H7 (cell line): ENCODE data around the gene KIAA0753. TPM values are rescaled to one million over a fixed set of nuclear protein-coding genes. Genes with fewer than 3 reads are reported as not detected.
"Not testable (repeated sequence)": the region's sequence is repeated elsewhere in the genome, so short reads cannot be mapped to it uniquely, and the experiment has no call there.

Source experiments
- DNase-seq: peaks from one replicate; pipeline ENCODE4 v3.0.0; 2012
- H3K27me3 ChIP-seq: 2 replicates; pipeline ENCODE4 v1.6.0; 2011; ENCODE audit warnings: mild to moderate bottlenecking, low read length; ENCODE audit not compliant: control insufficient read depth, insufficient read depth
- H3K36me3 ChIP-seq: replicated peaks from 2 replicates; pipeline ENCODE4 v1.5.1; 2011; ENCODE audit warnings: low read length; ENCODE audit not compliant: control insufficient read depth, insufficient read depth
- H3K4me3 ChIP-seq: 2 replicates; pipeline ENCODE4 v1.5.1; 2011; ENCODE audit warnings: low read depth, mild to moderate bottlenecking, control low read depth, low read length, moderate library complexity; ENCODE audit not compliant: insufficient read depth
- total RNA-seq: library from RNA; depleted of rRNA; stranded (reverse); fragments of >200 nt; shearing (Covaris generic); gene quantifications from 2 replicates; pipeline ENCODE4 v1.2.3, GENCODE V29; 2014

Gene KIAA0753
- total RNA-seq, 1 experiment from 2014 or later = 13.9 TPM

- Histone ChIP-seq H3K4me3 (no peak overlapping the region), H3K36me3 (peaks cover 12% of the 10 kb centered on the region), H3K27me3 (no peaks in the 10 kb centered on the region)
- DNase-seq = no peak
These were observed 32.2 kb downstream of the KIAA0753 start for GRCh38 chr17:6608321-6608720.

- no peak overlapping the region for H3K4me3 ChIP-seq
- peaks cover 12% of the 10 kb centered on the region for H3K36me3 ChIP-seq
- no peak for DNase-seq
- no peaks in the 10 kb centered on the region for H3K27me3 ChIP-seq
These were observed 35.4 kb downstream of the KIAA0753 start for GRCh38 chr17:6605142-6605541.

GRCh38 chr17:6603744-6604325 lies 36.7 kb downstream of the KIAA0753 start:
- no peak for DNase-seq
- Histone ChIP-seq H3K27me3 (no peaks in the 10 kb centered on the region), H3K36me3 (peaks cover 7% of the 10 kb centered on the region), H3K4me3 (no peak overlapping the region)

DNA sequence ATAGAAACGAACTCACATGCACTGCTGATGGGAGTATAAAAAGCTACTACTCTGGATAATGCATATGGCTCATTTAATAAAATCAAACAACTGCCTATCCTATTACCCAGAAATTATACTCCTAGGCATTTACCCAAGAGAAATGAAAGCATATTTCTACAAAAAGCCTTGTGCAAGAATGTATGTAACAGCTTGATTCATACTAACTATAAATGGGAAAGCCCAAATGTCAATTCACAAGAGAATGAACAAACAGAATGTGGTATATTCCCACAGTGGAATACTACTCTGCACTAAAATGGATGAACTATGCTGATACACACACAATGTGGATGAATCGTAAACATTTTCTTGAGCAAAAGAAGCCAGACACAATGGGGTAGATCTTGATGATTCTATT lies 38.4 kb downstream of the KIAA0753 start:
- no peaks in the 10 kb centered on the region for H3K27me3 ChIP-seq
- DNase-seq = no peak
- H3K4me3 ChIP-seq = no peak overlapping the region
- peaks cover 5% of the 10 kb centered on the region for H3K36me3 ChIP-seq

- DNase-seq = no peak
- no peaks in the 10 kb centered on the region for H3K27me3 ChIP-seq
- H3K4me3 ChIP-seq = no peak overlapping the region
- H3K36me3 ChIP-seq = peaks cover 5% of the 10 kb centered on the region
These were observed 41.1 kb downstream of the KIAA0753 start for GRCh38 chr17:6599364-6599763.

DNA sequence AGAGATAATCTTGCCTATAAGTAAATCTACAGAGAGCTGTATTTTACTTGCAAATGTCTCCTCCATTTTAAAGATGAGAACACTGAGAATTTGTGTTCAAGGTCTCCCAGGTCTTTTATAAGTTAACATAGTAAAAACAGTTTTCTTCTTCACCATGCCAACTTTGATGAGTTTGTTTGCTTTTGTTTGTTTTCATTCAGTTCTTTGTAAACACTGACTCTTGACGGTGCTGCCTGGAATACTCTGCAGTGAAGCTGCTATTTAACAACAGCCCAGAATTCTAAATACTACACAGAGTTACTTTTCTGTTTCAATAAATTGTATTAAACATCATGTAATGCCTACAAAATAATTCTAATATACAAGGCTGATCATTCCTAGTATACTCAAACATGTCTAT lies 42.8 kb downstream of the KIAA0753 start:
- no peak overlapping the region for H3K4me3 ChIP-seq
- no peaks in the 10 kb centered on the region for H3K27me3 ChIP-seq
- DNase-seq = no peak
- peaks cover 5% of the 10 kb centered on the region for H3K36me3 ChIP-seq

DNA sequence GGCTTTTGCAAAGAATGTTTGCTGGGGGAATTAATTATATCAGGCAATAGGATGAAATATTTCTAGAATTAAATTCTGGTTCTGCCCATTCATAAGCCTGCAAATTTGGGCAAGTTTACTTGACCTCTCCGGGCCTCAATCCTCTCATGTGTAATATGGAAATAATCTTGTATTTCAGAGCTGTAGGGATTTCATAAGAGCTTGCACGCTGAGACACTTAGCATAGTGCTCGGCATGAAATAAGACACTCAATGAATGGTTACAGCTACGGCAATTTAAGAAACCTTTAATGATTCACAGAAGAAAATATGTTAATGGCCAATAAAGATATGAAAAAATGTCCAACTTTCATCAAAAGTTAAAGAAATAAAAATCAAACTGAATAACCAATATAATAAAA lies 43.6 kb downstream of the KIAA0753 start:
- H3K36me3 ChIP-seq = peaks cover 5% of the 10 kb centered on the region
- DNase-seq = no peak
- H3K4me3 ChIP-seq = no peak overlapping the region
- no peaks in the 10 kb centered on the region for H3K27me3 ChIP-seq

GRCh38 chr17:6596511-6596910 lies 44.0 kb downstream of the KIAA0753 start:
- Histone ChIP-seq H3K36me3 (peaks cover 5% of the 10 kb centered on the region), H3K4me3 (no peak overlapping the region), H3K27me3 (no peaks in the 10 kb centered on the region)
- no peak for DNase-seq

DNA sequence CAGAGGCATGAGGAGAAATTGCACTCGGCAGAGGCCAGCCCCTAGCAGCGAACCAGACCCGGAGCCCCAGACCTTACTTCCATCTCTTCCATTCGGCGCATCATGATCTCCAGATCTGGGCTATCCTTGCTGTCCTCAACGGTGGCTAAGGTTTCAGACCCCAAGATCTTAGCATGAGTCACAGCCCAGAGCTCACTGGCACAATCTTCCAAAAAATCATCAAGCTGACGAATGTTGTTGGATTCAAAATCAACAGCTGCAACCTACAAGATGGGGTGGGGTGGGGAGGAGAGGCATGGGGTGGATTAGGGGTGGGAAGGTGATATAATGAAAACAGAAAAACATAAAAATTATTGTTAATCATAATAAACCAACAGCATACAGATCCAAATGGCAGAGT lies 44.4 kb downstream of the KIAA0753 start:
- Histone ChIP-seq H3K27me3 (no peaks in the 10 kb centered on the region), H3K36me3 (peaks cover 5% of the 10 kb centered on the region), H3K4me3 (no peak overlapping the region)
- no peak for DNase-seq

DNA sequence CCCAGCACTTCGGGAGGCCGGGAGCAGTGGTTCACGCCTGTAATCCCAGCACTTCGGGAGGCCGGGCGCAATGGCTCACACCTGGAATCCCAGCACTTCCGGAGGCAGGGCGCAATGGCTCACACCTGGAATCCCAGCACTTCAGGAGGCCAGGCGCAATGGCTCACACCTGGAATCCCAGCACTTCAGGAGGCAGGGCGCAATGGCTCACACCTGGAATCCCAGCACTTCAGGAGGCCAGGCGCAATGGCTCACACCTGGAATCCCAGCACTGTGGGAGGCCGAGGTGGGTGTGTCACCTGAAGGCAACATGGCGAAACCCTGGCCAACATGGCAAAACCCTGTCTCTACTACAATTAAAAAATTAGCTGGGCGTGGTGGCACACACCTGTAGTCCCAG lies 47.1 kb downstream of the KIAA0753 start:
- not testable (repeated sequence) for H3K27me3 ChIP-seq, H3K4me3 ChIP-seq, DNase-seq
- peaks cover 10% of the 10 kb centered on the region for H3K36me3 ChIP-seq

DNA sequence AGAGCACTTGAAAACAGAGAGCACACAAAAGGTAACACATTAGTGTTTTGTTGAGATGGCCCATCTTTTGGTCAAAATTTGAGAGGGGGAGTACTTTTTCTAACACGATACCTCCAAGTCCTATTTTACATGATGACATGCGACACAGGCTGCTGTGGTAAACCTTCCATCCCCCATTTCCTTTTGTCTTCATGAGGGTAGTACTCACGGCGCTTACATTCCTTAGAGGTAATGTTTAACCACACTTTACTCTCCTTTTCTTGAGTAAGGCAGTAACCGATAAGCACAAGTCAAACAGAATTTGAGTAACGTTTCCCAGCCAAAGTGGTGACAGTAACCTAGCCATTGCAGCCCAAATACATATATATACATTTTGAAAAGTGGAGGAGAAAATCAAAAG lies 48.3 kb downstream of the KIAA0753 start:
- no peak for DNase-seq
- Histone ChIP-seq H3K4me3 (no peak overlapping the region), H3K36me3 (peaks cover 12% of the 10 kb centered on the region), H3K27me3 (no peaks in the 10 kb centered on the region)

- H3K27me3 ChIP-seq = no peaks in the 10 kb centered on the region
- no peak for DNase-seq
- no peak overlapping the region for H3K4me3 ChIP-seq
- peaks cover 12% of the 10 kb centered on the region for H3K36me3 ChIP-seq
These were observed 48.8 kb downstream of the KIAA0753 start for GRCh38 chr17:6591599-6592158.

DNA sequence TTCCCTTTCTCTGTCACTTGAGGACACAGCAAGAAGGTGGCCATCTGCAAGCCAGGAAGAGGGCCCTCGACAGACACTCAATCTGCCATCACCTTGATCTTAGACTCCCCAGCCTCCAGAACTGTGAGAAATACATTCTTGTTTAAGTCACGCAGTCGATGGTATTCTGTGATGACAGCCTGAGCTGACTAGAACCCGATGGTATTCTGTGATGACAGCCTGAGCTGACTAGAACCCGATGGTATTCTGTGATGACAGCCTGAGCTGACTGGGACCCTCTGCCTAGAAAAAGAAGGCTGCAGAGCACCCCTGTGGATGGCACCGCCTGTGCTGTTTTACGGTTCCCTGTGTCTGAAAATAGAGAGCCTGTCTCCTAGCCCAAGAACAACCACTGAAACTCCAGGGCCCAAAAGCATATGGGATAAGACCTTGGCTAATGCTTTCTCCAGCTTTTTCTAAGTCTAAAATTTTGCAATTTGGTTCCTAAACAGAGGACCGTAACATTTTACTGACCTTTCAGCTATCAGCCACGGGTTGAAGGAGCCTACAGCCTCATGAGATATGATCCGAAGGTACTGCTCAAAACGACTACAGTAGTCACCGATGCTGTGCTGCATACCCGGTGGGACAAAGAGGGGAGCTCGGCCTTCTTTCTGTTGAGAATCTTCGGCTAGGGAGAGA lies 51.1 kb downstream of the KIAA0753 start:
- DNase-seq = no peak
- no peak overlapping the region for H3K4me3 ChIP-seq
- no peaks in the 10 kb centered on the region for H3K27me3 ChIP-seq
- peaks cover 9% of the 10 kb centered on the region for H3K36me3 ChIP-seq

DNA sequence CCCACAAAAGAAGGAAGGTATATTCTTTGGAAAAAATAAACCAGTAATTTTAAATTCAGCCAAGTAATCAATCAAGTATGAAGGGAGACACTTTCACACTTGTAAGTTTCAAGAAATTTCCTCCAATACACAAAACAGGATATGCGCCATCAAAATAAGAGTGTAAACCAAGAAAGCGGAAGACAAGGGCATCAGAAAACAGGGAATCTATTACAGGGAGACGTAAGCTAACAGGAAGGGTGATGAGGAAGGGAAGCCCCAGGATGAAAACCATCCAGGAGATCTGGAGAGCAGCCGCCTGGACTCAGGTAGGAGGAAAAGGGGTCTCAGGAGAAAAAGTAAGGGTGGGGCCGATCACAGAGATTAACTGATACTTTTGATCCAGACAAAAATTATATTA lies 52.3 kb downstream of the KIAA0753 start:
- Histone ChIP-seq H3K36me3 (peaks cover 11% of the 10 kb centered on the region), H3K27me3 (no peaks in the 10 kb centered on the region), H3K4me3 (no peak overlapping the region)
- no peak for DNase-seq

DNA sequence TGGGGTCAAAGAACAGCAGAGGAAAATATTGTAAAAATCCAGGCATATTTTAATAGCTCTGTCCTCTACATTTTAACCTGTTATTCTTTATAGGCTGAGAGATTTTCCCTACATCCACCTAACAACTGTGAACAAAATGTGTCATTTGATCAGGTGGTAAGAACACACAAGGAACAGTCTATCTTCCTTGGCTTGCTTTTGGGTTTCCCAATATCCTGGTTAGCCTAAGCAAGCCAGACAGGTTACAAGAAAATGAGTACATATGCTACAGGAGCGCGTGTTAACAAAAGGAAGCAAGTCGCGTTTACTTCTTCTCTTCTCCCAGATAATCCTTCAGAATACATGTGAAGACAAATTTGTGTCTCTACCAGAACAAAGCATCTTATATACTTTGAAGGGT lies 53.2 kb downstream of the KIAA0753 start:
- Histone ChIP-seq H3K36me3 (peaks cover 11% of the 10 kb centered on the region), H3K27me3 (no peaks in the 10 kb centered on the region), H3K4me3 (no peak overlapping the region)
- no peak for DNase-seq
